Muscle of leg (tissue), 9 donors: ENCODE results near the gene KPNA1. TPM values are rescaled to one million over a fixed set of nuclear protein-coding genes. Genes with fewer than 3 reads are reported as not detected.

Source experiments
- polyA plus RNA-seq, 8 donors: library from polyadenylated mRNA; unstranded; fragments of 120-200 nt; gene quantifications; one replicate each; pipeline versions ENCODE4 v1.2.1 to v1.2.3, GENCODE V29; 2013; ENCODE audit warnings: inconsistent platforms in 1 of 8, low replicate concordance in 1 of 8; ENCODE audit not compliant: insufficient read length in 8 of 8, insufficient read depth in 1 of 8
- total RNA-seq: library from RNA; stranded (reverse); fragments of 120-200 nt; gene quantifications from one replicate; pipeline ENCODE4 v1.2.4, GENCODE V29; 2013

The KPNA1 gene
- total and polyA plus RNA-seq, 9 donors = 22.7 to 44.2 (median 35.2) TPM

Other genes with a start within 250 kb of the KPNA1 start
- 0.22 TPM for gene CSTA, start 189.7 kb downstream of the KPNA1 start, total RNA-seq
- gene CSTA, start 189.7 kb downstream of the KPNA1 start, polyA plus RNA-seq = 1 to 10 TPM in 4 of 8 donors, under 1 TPM in 4; 0.48 to 4.9 (median 0.94) TPM
- 36.7 TPM for gene MIX23, start 131.7 kb downstream of the KPNA1 start, total RNA-seq
- gene MIX23, start 131.7 kb downstream of the KPNA1 start, polyA plus RNA-seq = 10 to 100 TPM; 26.8 to 34.2 (median 28.5) TPM
- 33.6 TPM for gene FAM162A, start 130.8 kb downstream of the KPNA1 start, total RNA-seq
- gene FAM162A, start 130.8 kb downstream of the KPNA1 start, polyA plus RNA-seq = 10 to 100 TPM; 28.5 to 42.4 (median 34.7) TPM
- gene WDR5B, start 98.9 kb downstream of the KPNA1 start, total RNA-seq = 7.6 TPM
- gene WDR5B, start 98.9 kb downstream of the KPNA1 start, polyA plus RNA-seq = 1 to 10 TPM; 3.5 to 6.1 (median 5.4) TPM
- gene PARP9, start 49.4 kb upstream of the KPNA1 start, total RNA-seq = 12.7 TPM
- 10 to 100 TPM in 7 of 8 donors, 1 to 10 TPM in 1; 9.0 to 15.6 (median 12.5) TPM for gene PARP9, start 49.4 kb upstream of the KPNA1 start, polyA plus RNA-seq
- 7.4 TPM for gene DTX3L, start 49.4 kb upstream of the KPNA1 start, total RNA-seq
- 1 to 10 TPM; 5.5 to 9.3 (median 8.0) TPM for gene DTX3L, start 49.4 kb upstream of the KPNA1 start, polyA plus RNA-seq
- 3.2 TPM for gene PARP15, start 62.7 kb upstream of the KPNA1 start, total RNA-seq
- 1 to 10 TPM; 1.1 to 4.2 (median 2.2) TPM for gene PARP15, start 62.7 kb upstream of the KPNA1 start, polyA plus RNA-seq
- gene PARP14, start 165.9 kb upstream of the KPNA1 start, total RNA-seq = 12.9 TPM
- gene PARP14, start 165.9 kb upstream of the KPNA1 start, polyA plus RNA-seq = 1 to 10 TPM; 6.6 to 9.4 (median 8.7) TPM